ENCODE results near the gene ZC3H18.

Gene ZC3H18

GRCh38 chr16:88533381-88533917, 36.8 kb upstream of the ZC3H18 start:
- DNase-seq: no peak

GRCh38 chr16:88533932-88534637, 36.1 kb upstream of the ZC3H18 start:
- peak; percentile 83 for DNase-seq

- peak; percentile 56 for DNase-seq
Observed at GRCh38 chr16:88534638-88535190, 35.5 kb upstream of the ZC3H18 start.

- DNase-seq: no peak
Observed at GRCh38 chr16:88535191-88535856, 34.9 kb upstream of the ZC3H18 start.

GRCh38 chr16:88535857-88536222, 34.4 kb upstream of the ZC3H18 start:
- no peak for DNase-seq

GRCh38 chr16:88536510-88536909, 33.7 kb upstream of the ZC3H18 start:
- DNase-seq: no peak

- peak; percentile 38 for DNase-seq
Observed at GRCh38 chr16:88536971-88537751, 33.0 kb upstream of the ZC3H18 start.

- no peak for DNase-seq
Observed at GRCh38 chr16:88537859-88538258, 32.3 kb upstream of the ZC3H18 start.

GRCh38 chr16:88538366-88539060, 31.7 kb upstream of the ZC3H18 start:
- DNase-seq: no peak

- no peak for DNase-seq
Observed at GRCh38 chr16:88539261-88539651, 30.9 kb upstream of the ZC3H18 start.

GRCh38 chr16:88539652-88540345, 30.4 kb upstream of the ZC3H18 start:
- no peak for DNase-seq

GRCh38 chr16:88540346-88540977, 29.7 kb upstream of the ZC3H18 start:
- DNase-seq: no peak

- no peak for DNase-seq
Observed at GRCh38 chr16:88541831-88542616, 28.2 kb upstream of the ZC3H18 start.

- no peak for DNase-seq
Observed at GRCh38 chr16:88543230-88543813, 26.9 kb upstream of the ZC3H18 start.

- DNase-seq: no peak
Observed at GRCh38 chr16:88545781-88546180, 24.4 kb upstream of the ZC3H18 start.

GRCh38 chr16:88548131-88548874, 21.9 kb upstream of the ZC3H18 start:
- no peak for DNase-seq

- no peak for DNase-seq
Observed at GRCh38 chr16:88548985-88549384, 21.2 kb upstream of the ZC3H18 start.

- no peak for DNase-seq
Observed at GRCh38 chr16:88549671-88550245, 20.4 kb upstream of the ZC3H18 start.

GRCh38 chr16:88550246-88550661, 19.9 kb upstream of the ZC3H18 start:
- DNase-seq: no peak

Measured in activated CD4-positive, alpha-beta T cell treated with anti-CD3 and anti-CD28 coated beads for 48 hours (primary cell).